GM18868 (cell line): ENCODE measurements around the gene MTUS2.

Experiments
- ATAC-seq: cut with Tn5 transposase; IDR thresholded peaks from one replicate; pipeline ENCODE4 v1.9.1; 2021; ENCODE audit warnings: mild to moderate bottlenecking, moderate library complexity; ENCODE audit not compliant: unreplicated experiment

The MTUS2 gene

DNA sequence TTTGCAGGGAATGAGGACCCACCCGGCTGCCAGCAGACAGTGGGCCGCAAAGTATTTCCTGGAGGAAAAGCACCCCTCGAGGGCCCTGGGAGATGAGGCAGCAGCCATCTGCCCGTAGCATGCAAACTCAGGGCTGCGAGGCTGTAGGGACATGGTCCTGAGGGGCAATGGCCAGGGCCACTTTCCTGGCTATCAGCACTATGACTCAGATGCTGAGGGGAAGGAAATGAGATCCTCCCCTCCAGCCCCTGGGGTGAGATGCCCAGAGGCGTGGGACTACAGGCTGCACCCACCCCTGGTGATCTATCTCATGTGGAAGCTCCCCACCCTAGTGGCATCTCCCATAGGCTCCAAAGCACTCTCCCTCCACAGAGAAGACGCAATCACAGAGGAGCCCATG lies 695.2 kb downstream of the MTUS2 start:
- ATAC-seq: no peak

DNA sequence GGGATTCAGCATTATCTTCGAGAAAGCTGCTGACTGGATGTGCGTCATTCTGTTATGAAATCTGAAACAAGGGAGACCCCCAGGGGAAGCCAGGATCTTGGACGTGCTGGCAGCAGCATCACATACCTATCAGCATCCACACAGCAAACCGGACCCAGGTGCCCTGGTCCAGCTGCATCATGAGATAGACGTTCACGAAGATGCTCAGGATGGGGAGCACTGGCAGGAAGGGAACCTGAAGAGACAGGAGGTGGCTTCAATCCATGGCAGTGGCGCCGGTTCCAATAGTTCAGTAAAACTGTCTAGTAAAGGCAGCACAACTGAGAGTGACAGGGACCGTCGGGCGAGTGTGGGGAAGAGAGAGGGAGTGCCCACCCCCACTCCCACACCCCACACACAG lies 695.9 kb downstream of the MTUS2 start:
- no peak for ATAC-seq

DNA sequence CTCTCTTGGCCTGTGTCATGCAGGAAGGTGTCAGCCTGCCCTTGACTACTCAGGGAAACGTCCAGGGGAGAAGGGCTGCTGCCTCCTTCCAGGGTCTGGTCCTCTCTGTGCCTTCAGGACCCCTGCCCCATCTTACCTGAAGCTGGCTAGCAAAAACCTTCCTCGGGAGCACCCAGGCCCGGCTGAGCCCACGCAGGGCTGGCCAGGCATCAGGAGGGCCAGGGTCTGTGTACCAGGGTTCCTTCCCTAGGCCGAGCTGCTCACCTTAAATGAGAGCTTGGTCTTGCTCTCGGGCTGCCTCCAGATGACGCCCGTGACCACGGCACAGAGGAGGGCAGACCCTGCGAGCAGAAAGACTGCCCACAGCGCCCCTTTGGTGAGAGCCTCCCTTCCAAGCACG lies 696.7 kb downstream of the MTUS2 start:
- no peak for ATAC-seq

DNA sequence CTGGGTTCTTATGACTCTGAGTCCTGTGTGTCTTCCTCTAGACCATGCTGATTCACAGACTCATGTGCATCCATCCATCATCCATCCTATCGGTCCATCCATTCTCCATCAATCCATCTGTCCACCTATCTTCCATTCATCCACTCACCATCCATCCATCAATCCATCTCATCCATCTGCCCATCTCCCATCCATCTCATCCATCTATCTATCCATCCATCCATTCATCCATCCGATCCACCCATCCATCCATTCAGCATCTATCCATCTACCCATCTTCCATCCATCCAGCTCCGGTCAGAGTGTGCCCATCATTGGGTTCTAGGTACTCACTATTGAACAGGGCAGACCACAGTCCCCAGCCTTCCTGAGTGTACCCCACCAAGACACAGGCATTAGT lies 699.8 kb downstream of the MTUS2 start:
- no peak for ATAC-seq

DNA sequence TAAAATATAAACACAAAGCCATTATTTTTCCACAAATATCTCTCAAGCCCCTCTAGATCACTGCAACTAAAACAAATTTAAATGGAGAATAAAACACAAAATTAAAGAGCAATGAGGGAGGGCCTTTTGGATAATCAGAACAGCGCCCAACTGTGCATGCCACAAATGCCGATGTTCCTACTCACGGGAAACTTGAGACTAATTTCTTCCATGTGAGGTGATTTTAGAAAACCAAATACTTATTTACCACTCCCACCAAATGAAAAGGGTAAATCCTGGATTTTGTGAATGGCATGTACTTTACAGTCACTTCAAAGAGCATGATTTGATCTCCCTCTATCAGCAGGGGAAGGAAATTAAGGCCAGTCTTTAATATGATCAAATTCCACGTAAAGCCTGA lies 700.5 kb downstream of the MTUS2 start:
- no peak for ATAC-seq

DNA sequence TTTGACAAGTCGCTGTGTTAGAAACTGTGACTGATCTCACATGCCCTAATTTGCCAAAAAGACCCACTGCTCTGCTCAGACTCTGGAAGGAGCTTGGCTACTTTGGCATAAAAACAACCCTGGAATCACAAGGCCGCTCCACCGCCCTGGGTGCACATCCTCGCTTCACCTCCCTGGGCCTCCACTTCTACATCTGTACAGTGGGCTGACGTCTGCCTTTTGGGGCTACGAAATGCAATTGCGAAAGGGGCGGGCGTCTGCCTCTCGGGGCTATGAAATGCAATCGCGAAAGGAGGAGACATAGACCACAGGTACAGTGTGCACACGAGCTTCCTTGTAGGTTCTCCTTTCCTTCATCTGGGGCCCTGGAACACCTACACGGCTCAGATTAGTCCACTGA lies 701.2 kb downstream of the MTUS2 start:
- ATAC-seq: no peak

DNA sequence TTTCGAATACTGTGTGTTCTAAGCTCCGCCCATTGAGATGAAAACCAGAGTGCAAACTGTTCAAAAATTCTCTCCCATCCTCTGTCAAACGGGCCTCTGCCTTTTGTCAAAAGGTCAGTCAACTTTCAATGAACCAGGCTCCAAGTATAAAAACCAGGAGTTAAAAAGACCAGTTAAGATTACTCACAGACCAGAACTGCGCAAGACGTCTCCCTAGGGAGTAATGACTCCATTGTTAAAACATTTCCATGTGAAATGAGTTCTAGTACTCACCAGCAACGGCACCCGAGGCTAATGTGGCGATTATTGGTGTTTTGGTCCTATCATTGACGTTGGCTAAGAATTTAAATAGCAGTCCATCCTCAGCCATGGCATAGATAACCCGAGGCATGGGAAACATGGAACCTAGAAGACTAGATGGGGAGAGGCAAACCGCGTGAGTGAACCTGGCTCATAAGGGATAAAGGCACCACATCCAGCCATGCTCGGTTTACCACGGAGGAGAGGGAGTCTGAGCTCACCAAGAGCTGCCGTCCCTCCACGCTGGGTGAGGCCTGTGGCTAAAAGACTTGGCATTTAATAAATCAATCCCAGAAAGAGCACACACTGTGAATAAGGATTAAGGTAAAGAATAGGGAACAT lies 702.0 kb downstream of the MTUS2 start:
- no peak for ATAC-seq

DNA sequence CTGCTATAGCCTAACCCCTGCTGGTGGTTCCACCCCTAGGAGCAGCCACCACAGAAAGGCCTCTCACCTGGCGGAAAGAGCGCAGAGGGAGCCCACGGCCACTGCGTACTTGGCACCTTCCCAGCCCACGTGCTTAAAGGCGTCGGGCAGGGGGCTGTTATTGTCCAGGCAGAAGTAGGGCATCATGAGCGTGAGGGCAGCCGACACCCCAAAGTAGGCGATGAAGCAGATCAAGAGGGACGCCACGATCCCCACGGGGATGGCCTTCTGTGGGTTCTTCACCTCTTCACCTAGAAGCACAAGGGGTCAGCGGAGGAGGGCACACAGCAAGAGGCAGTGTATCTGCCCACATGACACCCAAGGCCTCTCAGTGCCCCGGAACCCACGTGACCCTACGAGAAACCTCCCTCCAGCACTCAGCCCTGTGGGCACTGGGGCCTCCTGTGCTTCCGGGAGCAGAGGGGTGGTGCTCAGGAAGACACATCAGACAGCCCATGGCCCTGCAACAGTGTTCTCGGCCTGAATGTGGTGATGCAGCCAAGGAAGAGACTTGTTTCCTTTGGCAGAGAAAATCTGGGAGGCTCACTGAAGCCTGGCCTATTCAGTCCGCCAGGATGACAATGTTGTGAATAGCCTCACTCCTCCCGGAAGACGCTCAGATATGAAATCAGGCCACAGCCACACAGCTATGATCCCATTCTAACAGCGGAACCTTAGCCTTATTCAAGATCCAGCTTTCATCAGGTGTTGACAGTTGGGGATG lies 703.2 kb downstream of the MTUS2 start:
- ATAC-seq: no peak

DNA sequence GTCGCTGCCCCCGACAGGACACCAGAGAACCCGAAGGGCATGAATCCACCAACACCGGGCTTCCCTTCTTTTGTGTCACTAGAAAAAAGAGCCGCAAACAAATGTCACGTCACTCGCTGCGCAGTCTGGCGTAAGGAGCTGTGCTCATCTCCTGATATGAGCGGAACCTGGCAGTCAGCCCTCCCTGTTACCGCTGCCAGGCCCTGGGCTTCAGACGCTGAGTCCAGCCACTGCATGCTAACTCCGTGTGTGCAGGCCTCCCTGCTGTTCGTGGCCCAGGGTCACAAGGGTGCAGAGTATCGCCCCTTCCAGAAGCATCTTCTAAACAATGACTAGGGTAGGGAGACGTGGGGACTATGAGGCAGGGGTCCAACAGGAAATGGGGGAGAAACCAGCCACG lies 704.0 kb downstream of the MTUS2 start:
- no peak for ATAC-seq

DNA sequence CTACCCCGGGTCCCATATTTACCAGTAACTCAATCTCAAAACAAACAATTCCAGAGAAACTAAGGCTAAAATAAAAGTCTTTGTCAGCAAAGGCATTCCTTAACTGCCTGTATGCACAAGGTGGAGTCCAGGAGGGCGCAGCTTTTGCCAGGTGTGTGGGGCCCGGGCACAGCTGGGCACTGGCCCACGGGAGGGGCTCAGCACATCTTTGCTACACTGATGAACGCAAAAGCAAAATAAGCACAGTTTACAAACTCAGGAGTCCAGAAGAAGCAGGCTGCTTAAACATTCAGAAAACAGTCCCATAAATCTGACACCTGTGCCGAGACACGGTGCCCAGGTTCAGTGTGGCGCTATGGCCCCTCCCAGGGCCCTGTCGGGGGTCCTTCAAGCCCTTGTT lies 704.5 kb downstream of the MTUS2 start:
- no peak for ATAC-seq

DNA sequence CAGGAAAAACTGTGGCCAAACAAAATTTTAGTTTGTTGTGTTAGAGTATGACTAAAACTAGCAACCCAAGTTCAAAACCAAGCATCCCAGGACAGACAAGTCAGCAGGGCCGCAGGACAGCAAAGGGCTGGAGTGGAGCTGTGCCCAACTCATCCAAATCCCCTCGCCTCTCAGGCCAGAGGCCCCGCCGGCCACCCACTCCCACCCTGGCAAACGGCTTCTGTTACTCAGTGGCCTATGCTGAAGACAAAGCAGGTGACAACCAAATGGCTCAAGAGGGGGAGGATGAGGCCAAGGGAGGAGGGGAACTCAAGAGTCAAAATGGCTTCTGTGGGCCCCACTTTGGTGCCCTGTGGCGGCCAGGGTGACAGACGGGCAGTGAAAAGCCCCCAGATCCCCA lies 705.6 kb downstream of the MTUS2 start:
- no peak for ATAC-seq

DNA sequence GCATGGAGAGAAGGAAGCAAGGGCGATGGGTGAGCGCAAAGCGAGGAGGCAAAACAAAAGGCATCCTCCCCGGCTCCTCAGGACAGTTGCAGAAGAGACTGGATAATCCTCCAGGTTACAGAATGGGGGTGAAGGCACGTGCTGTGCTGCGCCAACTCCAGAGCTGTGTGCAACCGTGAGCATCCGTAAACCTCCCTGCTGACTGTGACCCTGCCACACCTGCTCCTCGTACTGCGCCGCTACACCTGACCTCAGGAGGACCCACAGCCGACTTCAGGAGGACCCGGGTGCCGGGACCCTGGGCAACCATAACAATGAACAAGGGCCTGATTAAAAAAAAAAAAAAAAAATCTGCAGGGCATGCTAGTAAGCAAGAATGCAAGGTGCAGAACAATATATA lies 706.6 kb downstream of the MTUS2 start:
- ATAC-seq: no peak

DNA sequence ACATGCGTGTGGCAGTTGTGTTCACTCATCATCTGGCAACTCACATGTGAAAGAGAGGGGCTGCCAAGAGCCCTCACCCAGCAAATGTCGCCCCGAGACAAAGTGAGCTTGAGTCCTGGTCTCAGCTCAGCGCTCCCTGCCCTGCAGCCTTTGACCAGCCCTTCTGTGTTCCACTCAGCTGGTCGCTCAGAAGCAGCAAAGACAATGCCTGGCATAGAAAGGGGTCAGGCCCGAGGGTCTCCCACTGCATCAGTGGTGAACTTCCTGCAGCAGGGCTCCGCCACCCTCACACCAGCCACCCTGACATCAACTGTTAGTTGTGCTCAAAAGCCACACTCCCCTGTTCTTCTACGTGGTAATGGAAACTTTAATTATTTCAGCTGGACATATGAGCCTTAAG lies 707.4 kb downstream of the MTUS2 start:
- no peak for ATAC-seq

DNA sequence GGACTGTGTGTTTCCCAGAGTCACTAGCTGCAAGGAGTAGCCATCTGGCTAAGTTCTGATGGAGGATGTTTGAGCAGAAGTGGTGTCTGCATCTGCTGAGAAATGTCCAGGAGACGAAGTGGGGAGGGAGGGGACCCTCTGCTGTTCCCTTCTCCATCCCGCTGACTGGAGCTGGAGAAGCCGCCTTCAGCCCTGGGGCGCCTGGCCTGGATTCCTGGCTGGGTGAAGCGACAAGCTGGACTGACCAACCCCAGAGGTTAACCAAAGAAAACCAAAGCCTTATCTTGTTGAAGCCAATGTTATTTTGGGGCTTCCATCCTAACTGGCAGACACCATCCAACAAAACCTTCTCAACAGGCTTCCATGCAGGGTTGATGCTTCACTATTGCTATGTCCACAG lies 707.8 kb downstream of the MTUS2 start:
- ATAC-seq: no peak

DNA sequence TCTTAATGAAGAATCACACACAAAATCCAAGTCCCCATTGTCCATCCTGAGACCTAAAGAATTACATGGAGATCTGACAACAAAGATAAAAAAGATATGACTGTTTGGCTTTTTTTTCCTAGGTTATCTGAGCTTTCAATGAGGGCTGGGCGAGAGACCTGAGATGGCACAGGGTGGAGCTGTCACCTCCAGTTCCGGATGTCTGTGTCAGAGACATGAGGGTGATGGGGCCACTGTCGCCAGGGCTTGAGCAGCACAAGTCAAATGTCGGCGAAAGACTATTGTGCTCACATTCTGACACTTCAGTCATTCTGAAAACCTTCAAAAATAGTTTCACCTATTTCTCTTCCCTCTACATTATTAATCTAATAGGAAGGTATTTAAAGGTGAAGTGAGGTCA lies 709.6 kb downstream of the MTUS2 start:
- no peak for ATAC-seq

DNA sequence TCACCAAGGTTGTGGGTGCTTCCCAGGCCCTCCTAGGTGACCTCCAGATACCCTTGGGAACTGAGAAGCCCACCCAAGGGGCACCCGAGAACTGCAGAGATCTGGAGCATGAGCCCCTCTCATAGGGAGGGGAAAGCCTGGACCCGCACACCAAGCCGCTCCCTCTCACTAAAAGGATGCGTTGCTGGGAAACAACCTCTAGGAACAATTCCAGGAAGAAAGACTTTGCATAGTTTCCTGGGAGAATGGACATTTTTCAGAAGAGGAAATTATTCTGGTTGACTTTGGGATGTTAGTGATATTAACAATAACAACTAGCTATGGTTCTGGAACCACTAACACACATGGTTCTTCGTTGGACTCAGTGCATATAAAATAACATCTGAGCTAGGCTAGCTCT lies 710.8 kb downstream of the MTUS2 start:
- no peak for ATAC-seq

DNA sequence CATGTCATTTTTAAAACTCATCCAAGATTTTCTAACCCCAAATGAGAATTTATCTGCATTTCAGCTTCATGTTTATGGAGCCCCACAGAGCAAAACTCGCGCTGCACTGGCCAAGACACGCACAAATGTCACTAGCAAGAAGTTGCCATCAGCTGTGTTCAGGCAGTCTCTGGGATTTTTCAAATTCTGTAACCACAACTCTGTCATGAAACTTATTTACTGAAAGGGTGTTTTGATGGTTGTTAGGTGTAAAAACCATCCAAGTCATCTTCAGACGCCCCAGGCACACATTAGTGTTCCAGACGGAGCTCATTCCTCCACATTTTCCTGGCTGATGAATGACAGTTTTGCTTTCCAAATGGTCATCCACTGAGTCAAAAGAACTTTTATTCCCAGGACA lies 712.0 kb downstream of the MTUS2 start:
- no peak for ATAC-seq

DNA sequence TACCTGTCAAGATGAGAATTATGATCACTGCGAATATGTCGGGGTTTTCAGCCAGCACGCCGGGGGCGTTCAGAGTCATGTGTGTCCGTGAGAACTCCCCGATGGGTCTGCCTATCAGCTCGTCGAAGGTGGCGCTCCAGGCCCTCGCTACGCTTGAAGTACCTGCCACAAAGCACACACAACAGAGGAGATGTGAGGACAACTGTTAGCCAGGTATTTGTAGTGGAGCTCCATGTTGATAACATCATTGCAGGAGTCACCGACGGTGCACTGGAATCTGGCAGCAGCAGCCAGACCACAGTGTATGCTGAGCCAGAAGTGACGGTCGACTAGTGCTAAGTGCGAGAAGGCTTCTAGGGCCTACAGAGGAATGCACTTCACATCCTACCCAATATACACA lies 712.7 kb downstream of the MTUS2 start:
- ATAC-seq: no peak

DNA sequence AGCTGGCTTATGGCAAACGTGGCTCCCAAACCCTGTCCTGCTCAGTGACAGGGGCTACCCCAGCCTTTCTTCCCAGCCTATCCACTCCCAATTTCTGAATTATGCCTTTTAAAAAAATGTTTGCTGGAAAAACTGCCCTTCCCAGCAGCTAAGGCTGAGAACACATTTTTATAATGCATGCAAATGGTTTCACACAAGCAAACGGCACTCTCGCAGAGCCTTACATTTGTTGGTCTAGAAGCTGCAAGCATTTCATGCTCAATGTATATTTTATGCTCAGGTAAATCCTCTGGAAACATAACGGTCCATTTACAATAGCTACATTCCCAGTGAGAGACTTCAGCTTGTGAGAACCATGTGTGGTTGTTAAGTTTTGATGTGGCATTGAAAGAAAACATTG lies 713.9 kb downstream of the MTUS2 start:
- ATAC-seq: no peak

DNA sequence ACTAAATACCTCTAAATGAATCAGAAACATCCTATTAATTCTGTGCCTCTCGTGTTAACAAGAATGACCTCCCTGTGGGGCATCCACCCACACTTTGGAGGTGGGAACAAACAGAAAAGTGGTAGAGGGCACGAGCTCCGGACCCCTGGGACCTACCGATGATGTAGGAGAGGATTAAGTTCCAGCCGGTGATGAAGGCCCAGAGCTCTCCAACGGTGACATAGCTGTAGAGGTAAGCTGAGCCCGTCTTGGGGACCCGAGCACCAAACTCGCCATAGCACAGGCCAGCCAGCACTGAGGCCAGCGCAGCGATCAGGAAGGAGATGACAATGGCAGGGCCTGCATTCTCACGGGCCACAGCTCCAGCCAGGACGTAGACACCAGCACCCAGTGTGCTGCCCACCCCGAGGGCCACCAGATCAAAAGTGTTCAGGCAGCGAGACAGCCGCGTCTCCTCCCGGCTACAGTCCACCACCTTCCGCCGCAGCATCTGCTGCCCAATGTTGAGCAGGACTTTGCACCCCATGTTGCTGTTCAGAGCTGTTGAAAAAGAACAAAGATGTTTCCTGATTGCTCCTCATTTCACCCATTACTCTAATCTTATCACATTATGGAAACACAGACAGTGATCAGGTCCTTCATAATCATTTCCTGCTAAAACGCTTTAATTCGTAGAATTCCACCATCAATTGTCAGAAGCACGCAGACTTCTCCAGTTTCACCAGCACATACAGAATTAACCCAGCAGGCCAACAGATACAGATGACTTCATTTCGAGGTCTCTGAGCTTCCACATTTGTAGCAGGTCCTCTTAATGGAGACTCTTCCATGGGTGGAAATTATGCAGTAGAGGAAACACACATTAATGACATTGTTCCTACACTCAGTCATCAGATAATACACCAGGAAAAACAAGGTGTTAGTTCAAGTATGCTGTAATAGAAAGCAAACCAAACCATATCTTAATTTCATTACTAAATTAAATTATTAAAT lies 715.8 kb downstream of the MTUS2 start:
- no peak for ATAC-seq

DNA sequence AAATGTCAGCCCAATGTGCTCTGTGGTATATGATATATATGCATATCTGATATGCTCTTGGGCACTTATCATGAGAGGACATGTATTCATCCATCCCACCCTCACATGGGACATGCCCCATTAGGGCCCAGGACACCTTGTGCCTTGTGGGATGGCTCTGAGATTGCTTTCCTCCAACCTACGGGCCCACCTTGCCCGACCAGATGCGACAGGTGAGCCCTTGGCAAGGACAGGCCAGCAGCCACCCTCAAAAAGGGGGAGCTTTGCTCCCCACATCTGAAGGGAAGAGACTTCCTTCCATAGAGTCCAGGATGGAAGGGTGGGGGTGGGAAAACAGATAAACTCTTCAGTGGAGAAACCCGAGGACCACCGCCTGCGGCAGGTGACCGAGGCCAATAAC lies 716.7 kb downstream of the MTUS2 start:
- no peak for ATAC-seq
